GM19395 (cell line): ENCODE results near the gene SERPINA1.
"Not testable (repeated sequence)": the region's sequence is repeated elsewhere in the genome, so short reads cannot be mapped to it uniquely, and the experiment has no call there.

Experiments
- ATAC-seq: cut with Tn5 transposase; IDR thresholded peaks from one replicate; pipeline ENCODE4 v1.9.1; 2021; ENCODE audit warnings: mild to moderate bottlenecking, moderate library complexity; ENCODE audit not compliant: unreplicated experiment

Gene SERPINA1

GRCh38 chr14:94388384-94389103, at the start of gene SERPINA1:
Gene SERPINA1 (minus strand): TSS chr14:94388602. CDS start chr14:94383237, 5,365 bp downstream.
- no peak for ATAC-seq

GRCh38 chr14:94428610-94429009, 40.2 kb upstream of the SERPINA1 start:
- no peak for ATAC-seq

GRCh38 chr14:94427016-94427613, 38.7 kb upstream of the SERPINA1 start:
- no peak for ATAC-seq

- ATAC-seq, result no peak
Observed at GRCh38 chr14:94426526-94426925, 38.1 kb upstream of the SERPINA1 start.

- no peak for ATAC-seq
Observed at GRCh38 chr14:94424371-94424770, 36.0 kb upstream of the SERPINA1 start.

GRCh38 chr14:94423453-94424056, 35.2 kb upstream of the SERPINA1 start:
- ATAC-seq, result no peak

GRCh38 chr14:94421316-94421715, 32.9 kb upstream of the SERPINA1 start:
- no peak for ATAC-seq

- not testable (repeated sequence) for ATAC-seq
Observed at GRCh38 chr14:94417497-94418205, 29.2 kb upstream of the SERPINA1 start.

GRCh38 chr14:94412671-94413638, 24.6 kb upstream of the SERPINA1 start:
- ATAC-seq, result no peak

- no peak for ATAC-seq
Observed at GRCh38 chr14:94411638-94412037, 23.2 kb upstream of the SERPINA1 start.

GRCh38 chr14:94409430-94409829, 21.0 kb upstream of the SERPINA1 start:
- not testable (repeated sequence) for ATAC-seq

- no peak for ATAC-seq
Observed at GRCh38 chr14:94408546-94409095, 20.2 kb upstream of the SERPINA1 start.

- no peak for ATAC-seq
Observed at GRCh38 chr14:94407906-94408305, 19.5 kb upstream of the SERPINA1 start.

- ATAC-seq, result no peak
Observed at GRCh38 chr14:94406910-94407309, 18.5 kb upstream of the SERPINA1 start.

- no peak for ATAC-seq
Observed at GRCh38 chr14:94405486-94405885, 17.1 kb upstream of the SERPINA1 start.

GRCh38 chr14:94404561-94404960, 16.2 kb upstream of the SERPINA1 start:
- no peak for ATAC-seq

GRCh38 chr14:94403312-94403932, 15.0 kb upstream of the SERPINA1 start:
- no peak for ATAC-seq

GRCh38 chr14:94401083-94401482, 12.7 kb upstream of the SERPINA1 start:
- ATAC-seq, result no peak

- ATAC-seq, result no peak
Observed at GRCh38 chr14:94400422-94400841, 12.0 kb upstream of the SERPINA1 start.

- ATAC-seq, result no peak
Observed at GRCh38 chr14:94398536-94398935, 10.1 kb upstream of the SERPINA1 start.
